Ishikawa (cell line): Measurements from ENCODE around the gene CTLA4.

Source experiments
- CEBPB ChIP-seq: IDR thresholded peaks from 2 replicates; pipeline ENCODE4 v1.6.1; 2012
- CREB1 ChIP-seq: IDR thresholded peaks from 2 replicates; pipeline ENCODE4 v1.6.1; 2012; ENCODE audit warnings: low read depth
- EGR1 ChIP-seq: IDR thresholded peaks from 2 replicates; pipeline ENCODE4 v1.6.1; 2012
- EP300 ChIP-seq: IDR thresholded peaks from 2 replicates; pipeline ENCODE4 v1.6.1; 2012; ENCODE audit warnings: borderline replicate concordance
- FOXM1 ChIP-seq: IDR thresholded peaks from 2 replicates; pipeline ENCODE4 v1.6.1; 2012; ENCODE audit warnings: low read depth, borderline replicate concordance
- NFIC ChIP-seq: IDR thresholded peaks from 2 replicates; pipeline ENCODE4 v1.6.1; 2012
- RAD21 ChIP-seq: IDR thresholded peaks from 2 replicates; pipeline ENCODE4 v1.6.1; 2012; ENCODE audit warnings: low read depth
- TAF1 ChIP-seq: IDR thresholded peaks from 2 replicates; pipeline ENCODE4 v1.6.1; 2012; ENCODE audit warnings: low read depth, mild to moderate bottlenecking
- TCF12 ChIP-seq: IDR thresholded peaks from 2 replicates; pipeline ENCODE4 v1.6.1; 2012; ENCODE audit warnings: low read depth
- TEAD4 ChIP-seq: IDR thresholded peaks from 2 replicates; pipeline ENCODE4 v1.6.1; 2012
- YY1 ChIP-seq: IDR thresholded peaks from 2 replicates; pipeline ENCODE4 v1.6.1; 2012; ENCODE audit warnings: low read depth
- ZBTB7A ChIP-seq: IDR thresholded peaks from 2 replicates; pipeline ENCODE4 v1.6.1; 2012; ENCODE audit warnings: low read depth
- TF ChIP-seq, protein P1 (sequence below): IDR thresholded peaks from 2 replicates; pipeline ENCODE4 v1.6.1; 2012; ENCODE audit warnings: low read depth, mild to moderate bottlenecking
- TF ChIP-seq, protein P2 (sequence below): IDR thresholded peaks from 2 replicates; pipeline ENCODE4 v1.6.1; 2012
- TF ChIP-seq, protein P3 (sequence below): IDR thresholded peaks from 2 replicates; pipeline ENCODE4 v1.6.1; 2012

The CTLA4 gene

DNA sequence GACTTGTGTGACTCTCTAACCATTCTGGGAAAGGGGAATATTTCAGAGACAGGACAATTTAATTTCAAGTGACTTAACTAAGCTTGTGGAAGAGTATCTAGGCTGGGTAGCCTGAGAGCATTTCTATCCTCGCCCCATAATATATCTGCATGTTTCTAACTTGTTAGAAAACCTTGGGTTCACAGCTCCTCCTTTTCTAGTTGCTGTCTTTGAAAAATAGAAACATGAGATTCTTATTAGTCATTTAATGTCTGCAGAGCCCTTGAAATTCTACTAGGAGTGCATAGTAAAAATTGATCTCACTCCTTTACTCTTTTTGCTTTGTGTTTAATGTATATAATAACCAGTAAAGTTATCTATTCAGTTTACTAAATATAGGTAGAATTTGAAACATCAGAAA lies 22.4 kb downstream of the CTLA4 start:
- no peak for TF ChIP-seq TAF1
- TF ChIP-seq EGR1, result no peak
- no peak for TF ChIP-seq NFIC
- TF ChIP-seq, protein P1, sequence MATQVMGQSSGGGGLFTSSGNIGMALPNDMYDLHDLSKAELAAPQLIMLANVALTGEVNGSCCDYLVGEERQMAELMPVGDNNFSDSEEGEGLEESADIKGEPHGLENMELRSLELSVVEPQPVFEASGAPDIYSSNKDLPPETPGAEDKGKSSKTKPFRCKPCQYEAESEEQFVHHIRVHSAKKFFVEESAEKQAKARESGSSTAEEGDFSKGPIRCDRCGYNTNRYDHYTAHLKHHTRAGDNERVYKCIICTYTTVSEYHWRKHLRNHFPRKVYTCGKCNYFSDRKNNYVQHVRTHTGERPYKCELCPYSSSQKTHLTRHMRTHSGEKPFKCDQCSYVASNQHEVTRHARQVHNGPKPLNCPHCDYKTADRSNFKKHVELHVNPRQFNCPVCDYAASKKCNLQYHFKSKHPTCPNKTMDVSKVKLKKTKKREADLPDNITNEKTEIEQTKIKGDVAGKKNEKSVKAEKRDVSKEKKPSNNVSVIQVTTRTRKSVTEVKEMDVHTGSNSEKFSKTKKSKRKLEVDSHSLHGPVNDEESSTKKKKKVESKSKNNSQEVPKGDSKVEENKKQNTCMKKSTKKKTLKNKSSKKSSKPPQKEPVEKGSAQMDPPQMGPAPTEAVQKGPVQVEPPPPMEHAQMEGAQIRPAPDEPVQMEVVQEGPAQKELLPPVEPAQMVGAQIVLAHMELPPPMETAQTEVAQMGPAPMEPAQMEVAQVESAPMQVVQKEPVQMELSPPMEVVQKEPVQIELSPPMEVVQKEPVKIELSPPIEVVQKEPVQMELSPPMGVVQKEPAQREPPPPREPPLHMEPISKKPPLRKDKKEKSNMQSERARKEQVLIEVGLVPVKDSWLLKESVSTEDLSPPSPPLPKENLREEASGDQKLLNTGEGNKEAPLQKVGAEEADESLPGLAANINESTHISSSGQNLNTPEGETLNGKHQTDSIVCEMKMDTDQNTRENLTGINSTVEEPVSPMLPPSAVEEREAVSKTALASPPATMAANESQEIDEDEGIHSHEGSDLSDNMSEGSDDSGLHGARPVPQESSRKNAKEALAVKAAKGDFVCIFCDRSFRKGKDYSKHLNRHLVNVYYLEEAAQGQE, result no peak
- TF ChIP-seq, protein P2, sequence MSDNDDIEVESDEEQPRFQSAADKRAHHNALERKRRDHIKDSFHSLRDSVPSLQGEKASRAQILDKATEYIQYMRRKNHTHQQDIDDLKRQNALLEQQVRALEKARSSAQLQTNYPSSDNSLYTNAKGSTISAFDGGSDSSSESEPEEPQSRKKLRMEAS, result no peak
- TF ChIP-seq YY1, result no peak
- TF ChIP-seq ZBTB7A, result no peak

DNA sequence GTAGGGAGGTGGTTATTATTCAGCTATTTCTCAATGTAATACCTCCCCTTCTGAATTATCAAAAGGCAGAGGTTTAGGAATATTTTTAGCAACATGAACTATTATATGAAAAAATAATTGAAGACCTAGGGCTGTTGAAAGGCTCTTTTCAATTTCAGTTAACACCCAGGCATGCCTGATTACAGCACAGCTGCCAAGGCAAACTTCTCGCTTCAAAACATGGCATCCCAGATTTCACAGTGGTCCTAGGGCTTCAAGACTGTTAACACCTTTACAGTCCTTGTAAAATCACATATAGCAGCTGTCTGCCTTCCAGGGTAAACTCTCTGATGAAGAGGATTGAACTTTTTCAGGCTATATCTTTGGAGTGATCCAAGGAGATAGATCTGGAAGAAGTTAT lies 23.2 kb downstream of the CTLA4 start:
- TF ChIP-seq CREB1, result no peak
- TF ChIP-seq TAF1, result no peak
- TF ChIP-seq RAD21, result no peak
- TF ChIP-seq, protein P3, sequence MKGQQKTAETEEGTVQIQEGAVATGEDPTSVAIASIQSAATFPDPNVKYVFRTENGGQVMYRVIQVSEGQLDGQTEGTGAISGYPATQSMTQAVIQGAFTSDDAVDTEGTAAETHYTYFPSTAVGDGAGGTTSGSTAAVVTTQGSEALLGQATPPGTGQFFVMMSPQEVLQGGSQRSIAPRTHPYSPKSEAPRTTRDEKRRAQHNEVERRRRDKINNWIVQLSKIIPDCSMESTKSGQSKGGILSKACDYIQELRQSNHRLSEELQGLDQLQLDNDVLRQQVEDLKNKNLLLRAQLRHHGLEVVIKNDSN, result no peak
- TF ChIP-seq TEAD4, result no peak
- no peak for TF ChIP-seq EP300
- TF ChIP-seq FOXM1, result no peak
- TF ChIP-seq CEBPB, result no peak
- TF ChIP-seq NFIC, result no peak
- TF ChIP-seq, protein P2, result no peak
- TF ChIP-seq, protein P1, result no peak
- TF ChIP-seq EGR1, result no peak
- no peak for TF ChIP-seq YY1
- TF ChIP-seq ZBTB7A, result no peak
- TF ChIP-seq TCF12, result no peak

DNA sequence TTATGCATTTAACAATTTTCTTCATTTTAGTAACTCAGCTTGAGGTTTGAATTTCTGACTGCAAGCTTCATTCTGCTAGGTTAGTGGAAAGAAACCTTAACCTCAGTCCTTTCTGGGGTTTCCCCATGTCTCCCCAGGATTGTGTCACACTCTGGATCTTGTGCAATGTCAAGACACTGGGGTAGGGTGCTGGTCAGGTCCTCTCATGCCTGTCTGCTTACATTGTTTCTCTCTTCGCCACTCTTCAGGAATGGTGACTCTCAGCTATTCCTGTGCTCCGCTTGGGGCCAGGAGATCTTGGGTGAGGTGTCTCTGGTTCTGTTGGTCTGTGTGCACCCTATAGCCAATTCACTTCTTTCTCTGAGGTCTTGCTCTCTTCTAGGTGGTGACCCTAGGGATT lies 23.9 kb downstream of the CTLA4 start:
- TF ChIP-seq TAF1 (no peak), TCF12 (no peak), TEAD4 (no peak), ZBTB7A (no peak), CEBPB (no peak), NFIC (no peak), EP300 (no peak), FOXM1 (no peak), EGR1 (no peak), YY1 (no peak)
- TF ChIP-seq, protein P3, result no peak
- TF ChIP-seq, protein P2, result no peak
- TF ChIP-seq, protein P1, result no peak

DNA sequence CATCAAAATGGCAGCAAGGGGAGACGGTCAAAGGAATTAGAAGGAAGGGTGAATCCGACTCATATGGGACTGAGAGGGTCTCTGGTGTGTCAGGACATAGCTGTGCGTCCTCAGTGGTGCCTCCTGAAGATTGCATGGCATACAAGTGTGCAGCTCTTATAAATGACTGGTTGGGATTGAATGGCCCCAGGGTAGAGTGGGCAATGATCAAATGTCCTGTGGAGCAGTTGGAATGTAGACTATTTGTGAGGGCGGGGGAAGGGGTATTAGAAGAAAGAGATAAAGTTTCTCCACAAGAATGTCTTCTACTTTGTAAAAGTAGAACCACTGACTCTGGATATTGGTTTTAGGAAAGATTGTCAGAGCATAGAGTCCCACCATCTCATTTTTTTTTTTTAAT lies 24.6 kb downstream of the CTLA4 start:
- TF ChIP-seq ZBTB7A (no peak), EGR1 (no peak)

DNA sequence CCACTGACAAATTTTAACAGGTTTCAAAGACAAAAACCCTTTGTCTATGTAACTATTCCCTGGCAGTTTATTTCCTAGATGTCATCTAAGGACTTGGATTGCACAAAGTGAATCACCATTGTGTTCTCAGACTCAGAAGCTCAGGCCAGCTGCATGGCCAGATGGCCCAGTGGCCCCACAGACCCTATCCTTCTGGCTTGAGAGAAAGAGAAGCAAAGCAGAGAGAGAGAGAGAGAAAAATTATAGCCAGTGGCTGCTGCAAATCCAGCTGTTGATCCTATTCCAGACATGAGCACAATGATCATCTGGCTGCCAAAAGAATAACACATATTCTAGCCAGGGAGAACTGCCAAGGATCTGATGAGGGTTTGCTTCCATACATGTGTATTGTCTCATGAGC lies 25.8 kb downstream of the CTLA4 start:
- TF ChIP-seq, protein P1, result no peak
- TF ChIP-seq TCF12, result no peak
- TF ChIP-seq EGR1, result no peak
- no peak for TF ChIP-seq TEAD4
- TF ChIP-seq, protein P3, result no peak
- TF ChIP-seq NFIC, result no peak
- TF ChIP-seq CEBPB, result no peak
